IMR-90 (cell line): ENCODE data around the gene DCAF5. TPM values are rescaled to one million over a fixed set of nuclear protein-coding genes. Genes with fewer than 3 reads are reported as not detected.

Experiments
- ATAC-seq: fragments of 200-7000 bp; cut with Tn5 transposase; 2 replicates; pipeline ENCODE4 v1.9.1; 2020; ENCODE audit warnings: low read depth, mild to moderate bottlenecking, moderate library complexity
- BruUV-seq: library from RNA; stranded (reverse); fragments of 400-500 nt; replicated peaks from 2 replicates; lab custom pipeline; 2021; lab: Mats Ljungman, UMichigan
- CTCF ChIA-PET: fragments of 300-600 bp; formaldehyde crosslinking; extraction: SDS; loops from one replicate; lab custom pipeline; 2021; ENCODE audit warnings: antibody characterized with exemption; lab: Yijun Ruan, JAX
- POLR2A ChIA-PET: fragments of 300-600 bp; sonication (Branson Sonifier 250); formaldehyde crosslinking; loops from one replicate; lab custom pipeline; 2022; ENCODE audit warnings: antibody characterized with exemption; ENCODE audit not compliant: unreplicated experiment; lab: Charles Lee
- DNase-seq: peaks from one replicate; pipeline ENCODE4 v3.0.0; 2013
- H2AFZ ChIP-seq: replicated peaks from 2 replicates; pipeline ENCODE3; 2013; ENCODE audit warnings: low read length, mild to moderate bottlenecking; ENCODE audit not compliant: poor library complexity
- H2AK5ac ChIP-seq: 2 replicates; pipeline ENCODE4 v1.6.1; 2013; ENCODE audit warnings: low read depth, low read length, inconsistent platforms
- H2AK9ac ChIP-seq: replicated peaks from 2 replicates; pipeline ENCODE3; 2013; ENCODE audit warnings: mild to moderate bottlenecking, low read depth, low read length, moderate library complexity; ENCODE audit not compliant: poor library complexity
- H2BK120ac ChIP-seq: 2 replicates; pipeline ENCODE4 v1.6.1; 2013; ENCODE audit warnings: low read depth, low read length, inconsistent platforms
- H2BK15ac ChIP-seq: 3 replicates; pipeline ENCODE4 v1.6.1; 2013; ENCODE audit warnings: low read depth, low read length, inconsistent platforms
- H2BK20ac ChIP-seq: 2 replicates; pipeline ENCODE4 v1.6.1; 2013; ENCODE audit warnings: low read depth, mild to moderate bottlenecking, inconsistent platforms, low read length, moderate library complexity
- H2BK5ac ChIP-seq: 2 replicates; pipeline ENCODE4 v1.6.1; 2013; ENCODE audit warnings: mild to moderate bottlenecking, low read depth, low read length, inconsistent platforms; ENCODE audit not compliant: poor library complexity, severe bottlenecking
- H3K14ac ChIP-seq: replicated peaks from 2 replicates; pipeline ENCODE4 v1.6.1; 2013; ENCODE audit warnings: low read depth, low read length, inconsistent platforms
- H3K18ac ChIP-seq: 2 replicates; pipeline ENCODE4 v1.6.1; 2013; ENCODE audit warnings: low read depth, low read length, control low read depth
- H3K23ac ChIP-seq: 2 replicates; pipeline ENCODE4 v1.6.1; 2013; ENCODE audit warnings: low read depth, low read length, inconsistent platforms
- H3K27ac ChIP-seq: 2 replicates; pipeline ENCODE4 v1.5.1; 2013; ENCODE audit warnings: mild to moderate bottlenecking, control low read depth, low read length; ENCODE audit not compliant: insufficient read depth
- H3K27me3 ChIP-seq: 2 replicates; pipeline ENCODE4 v1.6.1; 2013; ENCODE audit warnings: low read length; ENCODE audit not compliant: control insufficient read depth, insufficient read depth
- H3K36me3 ChIP-seq: 2 replicates; pipeline ENCODE4 v1.6.1; 2013; ENCODE audit warnings: low read length, mixed read lengths; ENCODE audit not compliant: control insufficient read depth, insufficient read depth
- H3K4ac ChIP-seq: 2 replicates; pipeline ENCODE4 v1.6.1; 2013; ENCODE audit warnings: low read depth, low read length, inconsistent platforms
- H3K4me1 ChIP-seq: 2 replicates; pipeline ENCODE4 v1.6.1; 2013; ENCODE audit warnings: low read length, mixed read lengths; ENCODE audit not compliant: control insufficient read depth, insufficient read depth
- H3K4me2 ChIP-seq: 2 replicates; pipeline ENCODE4 v1.6.1; 2013; ENCODE audit warnings: low read depth, mild to moderate bottlenecking, control low read depth, low read length, moderate library complexity
- H3K4me3 ChIP-seq: 2 replicates; pipeline ENCODE4 v1.5.1; 2013; ENCODE audit warnings: low read depth, mild to moderate bottlenecking, control low read depth, low read length, moderate library complexity; ENCODE audit not compliant: insufficient read depth
- H3K56ac ChIP-seq: 2 replicates; pipeline ENCODE4 v1.6.1; 2013; ENCODE audit warnings: low read length, inconsistent platforms; ENCODE audit not compliant: insufficient read depth; ENCODE audit errors: extremely low read depth
- H3K79me1 ChIP-seq, 2 experiments: 2 replicates each; pipeline ENCODE4 v1.6.1; 2013; ENCODE audit warnings: low read length in 2 of 2, inconsistent platforms in 1 of 2, low read depth in 1 of 2
- H3K9ac ChIP-seq: 2 replicates; pipeline ENCODE4 v1.6.1; 2013; ENCODE audit warnings: low read depth, low read length, control low read depth
- H3K9me1 ChIP-seq: 2 replicates; pipeline ENCODE4 v1.6.1; 2013; ENCODE audit warnings: low read length, inconsistent platforms; ENCODE audit not compliant: insufficient read depth
- H3K9me3 ChIP-seq: 2 replicates; pipeline ENCODE4 v1.6.1; 2013; ENCODE audit warnings: low read length; ENCODE audit not compliant: control insufficient read depth, insufficient read depth
- H4K20me1 ChIP-seq: 2 replicates; pipeline ENCODE4 v1.6.1; 2013; ENCODE audit warnings: low read length, inconsistent platforms; ENCODE audit not compliant: insufficient read depth
- H4K5ac ChIP-seq: 2 replicates; pipeline ENCODE4 v1.6.1; 2013; ENCODE audit warnings: mild to moderate bottlenecking, low read depth, low read length, control low read depth
- H4K8ac ChIP-seq, 2 experiments: 2 replicates each; pipeline ENCODE4 v1.6.1; 2013; ENCODE audit warnings: low read depth in 2 of 2, low read length in 2 of 2, control low read depth in 1 of 2, inconsistent platforms in 1 of 2
- H4K91ac ChIP-seq: 2 replicates; pipeline ENCODE4 v1.6.1; 2013; ENCODE audit warnings: low read depth, low read length, inconsistent platforms; ENCODE audit not compliant: insufficient read depth
- CEBPB ChIP-seq: IDR thresholded peaks from 2 replicates; pipeline ENCODE4 v1.6.1; 2012; ENCODE audit warnings: low read depth, low read length, improper control_type of control experiment
- FOS ChIP-seq: fragments of 150-350 bp; IDR thresholded peaks from 2 replicates; pipeline ENCODE4 v1.6.1; 2016; ENCODE audit warnings: low read depth, low read length
- MXI1 ChIP-seq: IDR thresholded peaks from 2 replicates; pipeline ENCODE4 v1.6.1; 2012; ENCODE audit warnings: low read depth, mild to moderate bottlenecking, low read length, moderate library complexity, borderline replicate concordance
- dilution Hi-C: fragments of 300-500 bp; cut with HindIII; formaldehyde crosslinking; loops from one replicate; pipeline ENCODE4 v1.14.3; 2018; ENCODE audit warnings: low sequenced_read_pairs; ENCODE audit not compliant: unreplicated experiment
- in situ Hi-C: fragments of 300-500 bp; cut with MboI; formaldehyde crosslinking; loops from 3 replicates; pipeline ENCODE4 v1.14.3; 2019; ENCODE audit warnings: low sequenced_read_pairs, inconsistent platforms, mixed read lengths
- intact Hi-C: fragments of 100-400 bp; cut with micrococcal nuclease; formaldehyde crosslinking; loops from 2 replicates; pipeline ENCODE4 v1.10.0; 2022
- polyA plus RNA-seq, 3 experiments: library from polyadenylated mRNA; depleted of rRNA; stranded (reverse); fragments of >200 nt; gene quantifications; 2 replicates each; pipeline ENCODE4 v1.2.3, GENCODE V29; 2012; ENCODE audit warnings: low replicate concordance in 1 of 3
- total RNA-seq: library from RNA; depleted of rRNA; stranded (reverse); fragments of >200 nt; gene quantifications from 2 replicates; pipeline ENCODE4 v1.2.3, GENCODE V29; 2012

Gene DCAF5
- total and polyA plus RNA-seq, 2 of the 4 experiments (the other 2 are of a cell fraction) = 17.6 to 30.4 TPM

DNA sequence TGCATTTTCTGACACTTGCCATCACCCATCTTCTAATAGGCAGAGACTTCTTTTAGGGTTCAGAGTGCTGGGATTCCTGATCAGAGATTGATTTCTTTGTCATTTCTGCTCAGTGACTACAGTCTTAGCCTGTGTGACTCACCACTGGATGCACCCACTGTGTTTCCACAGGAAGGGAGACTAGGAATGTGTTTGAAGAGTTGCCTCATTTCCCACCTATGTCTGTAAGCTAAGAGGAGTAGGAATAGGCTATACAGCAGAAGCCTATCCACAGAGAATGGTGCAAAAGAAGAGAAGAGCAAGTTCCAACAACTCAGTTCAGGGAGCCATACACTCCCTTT is 113.7 kb downstream of the DCAF5 start:
- dilution Hi-C loops = no loop called here
- Histone ChIP-seq H3K9me3 (no peaks in the 10 kb centered on the region), H3K56ac (0 out of 2 replicates have a peak overlapping the region, but pooled peaks have one; percentile 13), H2AK5ac (peak overlapping the region; percentile 86; the same call in 1 of the 2 replicates), H2BK15ac (peak overlapping the region; percentile 25; the same call in 1 of the 3 replicates), H3K4ac (peak overlapping the region; percentile 78), H2BK5ac (peak overlapping the region; percentile 53), H2BK120ac (peak overlapping the region; percentile 69), H2BK20ac (peak overlapping the region; percentile 79), H2AFZ (no peak overlapping the region), H3K79me1 (peaks cover 2 to 31% of the 10 kb centered on the region in 2 experiments; a peak in 3 of 4 replicates), H3K9me1 (peaks cover 40% of the 10 kb centered on the region), H3K14ac (peak overlapping the region; percentile 49), H4K8ac (peak overlapping the region in 1 of 2 experiments; percentile 47; a peak in 1 of 4 replicates), H4K5ac (no peak overlapping the region), H3K4me1 (peaks cover 42% of the 10 kb centered on the region), H3K4me3 (no peak overlapping the region), H3K4me2 (peak overlapping the region; percentile 21; the same call in 1 of the 2 replicates), H3K18ac (no peak overlapping the region), H3K23ac (peak overlapping the region; percentile 1; the same call in 1 of the 2 replicates), H4K20me1 (no peaks in the 10 kb centered on the region), H2AK9ac (no peak overlapping the region), H4K91ac (0 out of 2 replicates have a peak overlapping the region, but pooled peaks have one; percentile 19), H3K36me3 (no peaks in the 10 kb centered on the region), H3K9ac (no peak overlapping the region), H3K27me3 (no peaks in the 10 kb centered on the region), H3K27ac (peak overlapping the region; percentile 55; the same call in 1 of the 2 replicates)
- DNase-seq (peak; percentile 76), ATAC-seq (peak; percentile 60)
- no TSS peak for BruUV-seq
- TF ChIP-seq MXI1 = no peak
- peak; percentile 67 for TF ChIP-seq FOS
- peak; percentile 92 for TF ChIP-seq CEBPB
- intact Hi-C loops = no loop called here
- CTCF ChIA-PET = interaction anchor here (0.5 to 0.6 kb wide), 2 partner anchors 11 to 643 kb away, joined by 3 to 4 read pairs; no protein-coding TSS in a partner anchor
- in situ Hi-C loops = no loop called here
- POLR2A ChIA-PET = interaction anchor here (1.3 kb wide), 1 partner anchor 63 kb away, joined by 3 read pairs; no protein-coding TSS in a partner anchor
